Kidney epithelial cell (primary cell): ENCODE data around the gene DCLRE1A. TPM values are rescaled to one million over a fixed set of nuclear protein-coding genes. Genes with fewer than 3 reads are reported as not detected.

Source experiments
- DNase-seq: peaks from one replicate; pipeline ENCODE4 v3.0.0-alpha.2; 2010; ENCODE audit warnings: low read depth
- H3K27me3 ChIP-seq: 2 replicates; pipeline ENCODE4 v1.6.0; 2011; ENCODE audit warnings: low read length; ENCODE audit not compliant: control insufficient read depth, insufficient read depth
- H3K36me3 ChIP-seq: 2 replicates; pipeline ENCODE4 v1.5.1; 2011; ENCODE audit warnings: low read length; ENCODE audit not compliant: control insufficient read depth, insufficient read depth
- H3K4me3 ChIP-seq: 2 replicates; pipeline ENCODE4 v1.5.1; 2011; ENCODE audit warnings: low read depth, mild to moderate bottlenecking, control low read depth, low read length
- total RNA-seq: library from RNA; depleted of rRNA; stranded (reverse); fragments of >200 nt; gene quantifications from 2 replicates; pipeline ENCODE4 v1.2.3, GENCODE V29; 2015
- TF ChIP-seq, protein P1 (sequence below): IDR thresholded peaks from 2 replicates; pipeline ENCODE4 v1.5.1; 2011; ENCODE audit warnings: mild to moderate bottlenecking, moderate library complexity, low read length, control low read depth, inconsistent platforms; ENCODE audit not compliant: insufficient read depth, poor library complexity, severe bottlenecking

DCLRE1A gene
- 9.9 and 11.7 TPM in 2 replicates for total RNA-seq

DNA sequence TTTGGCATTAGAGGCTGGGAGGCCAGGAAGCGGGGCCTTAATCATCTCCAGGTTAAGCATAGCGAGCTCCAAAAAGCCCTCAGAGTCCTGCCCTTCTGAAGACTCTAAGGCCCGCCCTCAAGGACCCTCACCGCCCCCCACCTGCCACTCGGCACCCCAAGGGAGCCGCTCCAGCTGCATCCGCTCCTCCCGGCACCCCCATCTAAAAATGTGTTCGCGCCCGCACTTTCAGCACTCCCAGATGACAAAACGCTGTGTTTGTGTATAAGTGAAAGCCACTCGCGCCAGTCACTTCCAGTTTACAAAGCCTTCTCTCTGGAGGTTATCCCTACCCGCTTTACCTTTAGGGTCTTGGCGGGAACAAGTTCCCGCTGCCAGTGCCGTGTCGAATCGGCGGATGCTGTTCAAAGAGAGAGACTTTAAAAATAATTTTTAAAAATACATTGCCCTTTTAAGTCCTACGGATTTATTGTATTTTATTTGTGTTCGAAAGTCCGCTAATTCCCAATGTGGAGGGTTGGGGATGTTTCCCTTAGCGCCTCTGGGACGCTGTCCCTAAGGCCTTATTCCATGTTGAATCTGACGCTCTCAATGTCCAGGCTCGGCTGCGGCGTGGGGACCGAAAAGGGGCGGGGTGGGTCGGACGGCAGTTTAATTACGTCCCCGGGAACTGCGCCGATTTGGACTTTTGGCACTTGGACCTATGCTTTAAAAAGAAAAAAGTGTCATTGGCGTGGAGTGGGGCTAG lies at the start of gene DCLRE1A, which contains the start of gene NHLRC2:
Gene DCLRE1A (minus strand): TSS at position 70 of the 748 bp plus-strand sequence. CDS start 900 bp downstream, outside the sequence.
Gene NHLRC2 (plus strand): TSS at position 649 of the 748 bp plus-strand sequence. CDS start 212 bp downstream, outside the sequence.
- H3K27me3 ChIP-seq = no peaks in the 10 kb centered on the region
- TF ChIP-seq, protein P1, sequence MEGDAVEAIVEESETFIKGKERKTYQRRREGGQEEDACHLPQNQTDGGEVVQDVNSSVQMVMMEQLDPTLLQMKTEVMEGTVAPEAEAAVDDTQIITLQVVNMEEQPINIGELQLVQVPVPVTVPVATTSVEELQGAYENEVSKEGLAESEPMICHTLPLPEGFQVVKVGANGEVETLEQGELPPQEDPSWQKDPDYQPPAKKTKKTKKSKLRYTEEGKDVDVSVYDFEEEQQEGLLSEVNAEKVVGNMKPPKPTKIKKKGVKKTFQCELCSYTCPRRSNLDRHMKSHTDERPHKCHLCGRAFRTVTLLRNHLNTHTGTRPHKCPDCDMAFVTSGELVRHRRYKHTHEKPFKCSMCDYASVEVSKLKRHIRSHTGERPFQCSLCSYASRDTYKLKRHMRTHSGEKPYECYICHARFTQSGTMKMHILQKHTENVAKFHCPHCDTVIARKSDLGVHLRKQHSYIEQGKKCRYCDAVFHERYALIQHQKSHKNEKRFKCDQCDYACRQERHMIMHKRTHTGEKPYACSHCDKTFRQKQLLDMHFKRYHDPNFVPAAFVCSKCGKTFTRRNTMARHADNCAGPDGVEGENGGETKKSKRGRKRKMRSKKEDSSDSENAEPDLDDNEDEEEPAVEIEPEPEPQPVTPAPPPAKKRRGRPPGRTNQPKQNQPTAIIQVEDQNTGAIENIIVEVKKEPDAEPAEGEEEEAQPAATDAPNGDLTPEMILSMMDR = no peak
- no peaks in the 10 kb centered on the region for H3K36me3 ChIP-seq
- no peak for DNase-seq
- peak within 1 kb of the TSS; percentile 98 for H3K4me3 ChIP-seq

GRCh38 chr10:113899952-113900598 lies 46.2 kb upstream of the DCLRE1A start:
- TF ChIP-seq, protein P1 = no peak
- Histone ChIP-seq H3K27me3 (no peaks in the 10 kb centered on the region), H3K36me3 (peaks cover 2% of the 10 kb centered on the region), H3K4me3 (no peak overlapping the region)
- no peak for DNase-seq

DNA sequence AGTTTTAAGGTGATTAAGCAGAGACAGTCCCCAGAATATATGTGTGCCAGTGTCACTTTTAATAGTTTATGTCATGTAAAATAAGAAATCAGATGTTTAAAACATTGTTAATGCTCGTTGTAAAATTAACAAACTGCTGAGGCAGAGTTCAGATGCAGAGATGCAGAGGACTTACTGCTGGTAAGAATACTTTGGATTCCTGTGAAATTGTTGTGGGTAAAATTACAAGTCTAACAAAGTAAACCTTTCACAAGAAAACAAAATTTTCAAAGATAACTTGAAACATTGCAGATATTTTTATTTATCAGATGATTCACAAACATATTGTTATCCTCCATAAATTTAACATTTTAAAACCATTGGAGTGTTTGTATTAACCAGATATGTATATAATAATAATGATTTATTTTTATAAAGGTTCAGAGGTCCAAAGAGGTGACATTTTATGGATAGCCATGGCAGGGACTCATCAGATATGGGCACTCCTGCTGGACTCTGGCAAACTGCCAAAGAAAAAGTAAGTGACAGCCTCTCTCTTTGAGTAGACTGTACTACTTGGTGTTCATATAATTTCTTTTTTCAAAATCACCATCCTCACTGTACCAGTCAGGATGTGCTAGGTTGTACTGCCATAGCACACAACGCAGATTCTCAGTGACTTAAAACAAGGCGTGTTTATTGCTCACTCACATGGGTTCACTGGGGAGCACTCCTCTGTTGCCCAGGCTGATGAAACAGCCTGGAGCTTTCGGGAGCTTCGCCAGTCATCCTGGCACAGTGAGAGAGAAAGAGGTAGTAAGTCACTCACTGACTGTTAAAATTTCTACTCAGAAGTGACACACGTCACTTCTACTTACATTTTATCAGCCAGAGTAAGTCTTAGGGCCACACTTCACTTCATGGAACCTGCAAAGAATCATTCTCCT lies 44.1 kb upstream of the DCLRE1A start:
- TF ChIP-seq, protein P1 = no peak
- DNase-seq = no peak

DNA sequence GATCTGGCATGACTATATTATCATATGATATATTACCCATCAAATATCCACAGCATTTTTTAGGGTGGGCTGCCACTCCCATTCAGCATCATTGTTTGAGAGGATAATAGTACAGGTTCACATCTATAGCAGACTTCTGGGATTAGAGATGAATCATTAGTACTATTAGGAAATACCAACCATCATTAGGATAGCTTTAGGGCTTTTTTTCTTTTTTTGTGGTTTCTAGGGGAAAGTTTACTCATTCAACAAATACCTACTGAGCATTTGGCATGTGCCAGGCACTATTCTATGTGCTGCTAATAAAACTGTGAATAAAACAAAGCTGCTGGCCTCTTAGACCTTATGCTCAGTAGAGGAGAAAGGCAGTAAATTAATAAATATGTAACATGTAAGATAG lies 41.1 kb upstream of the DCLRE1A start:
- Histone ChIP-seq H3K27me3 (no peaks in the 10 kb centered on the region), H3K36me3 (peaks cover 1% of the 10 kb centered on the region), H3K4me3 (no peak overlapping the region)
- DNase-seq = peak; percentile 28
- TF ChIP-seq, protein P1 = no peak

More for the DNA sequence above, 44.1 kb upstream of the DCLRE1A start:
- Histone ChIP-seq H3K27me3 (no peaks in the 10 kb centered on the region), H3K36me3 (peaks cover 2% of the 10 kb centered on the region), H3K4me3 (no peak overlapping the region)

DNA sequence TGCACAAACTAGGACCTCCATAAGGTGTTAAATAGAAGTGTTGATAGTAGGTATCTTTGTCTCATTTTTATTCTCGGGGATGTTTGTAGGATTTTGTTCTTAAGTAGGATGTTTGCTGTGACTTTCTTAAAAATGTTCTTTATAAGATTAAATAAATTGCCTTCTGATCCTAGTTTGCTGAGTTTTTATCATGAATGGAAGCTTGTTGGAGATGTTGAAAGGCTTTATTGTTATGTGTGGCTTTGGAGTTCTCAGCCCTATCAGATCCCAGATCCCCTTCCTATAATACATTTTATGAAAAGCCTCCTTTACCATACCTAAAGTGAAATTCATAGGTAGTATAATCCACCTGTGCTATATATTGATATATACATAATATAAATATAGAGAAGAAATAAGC lies 40.7 kb upstream of the DCLRE1A start:
- H3K4me3 ChIP-seq = no peak overlapping the region
- H3K36me3 ChIP-seq = peaks cover 1% of the 10 kb centered on the region
- H3K27me3 ChIP-seq = no peaks in the 10 kb centered on the region
- DNase-seq = no peak
- TF ChIP-seq, protein P1 = no peak
